Testis (tissue), 3 donors: ENCODE results near the gene ITGB8. TPM values are rescaled to one million over a fixed set of nuclear protein-coding genes. Genes with fewer than 3 reads are reported as not detected.
"Not testable (repeated sequence)": the region's sequence is repeated elsewhere in the genome, so short reads cannot be mapped to it uniquely, and the experiment has no call there.

Experiments
- DNase-seq: peaks from one replicate; pipeline ENCODE4 v3.0.0-alpha.2; 2019
- H3K27ac ChIP-seq, 2 donors: fragments of 200-600 bp; sonication (generic); one replicate each; pipeline ENCODE4 v1.5.1; 2019
- H3K27me3 ChIP-seq: fragments of 200-600 bp; sonication (generic); one replicate; pipeline ENCODE4 v1.5.1; 2019
- H3K36me3 ChIP-seq: fragments of 200-600 bp; sonication (generic); one replicate; pipeline ENCODE4 v1.5.1; 2017; ENCODE audit warnings: low read depth; ENCODE audit errors: missing control alignments
- H3K4me1 ChIP-seq: fragments of 200-600 bp; sonication (generic); one replicate; pipeline ENCODE4 v1.5.1; 2019
- H3K4me3 ChIP-seq, 2 donors: fragments of 200-600 bp; sonication (generic); one replicate each; pipeline ENCODE4 v1.5.1; 2017 to 2019
- H3K9me3 ChIP-seq: fragments of 200-600 bp; sonication (generic); one replicate; pipeline ENCODE4 v1.5.1; 2017
- POLR2A ChIP-seq: fragments of 450-650 bp; IDR thresholded peaks from one replicate; pipeline ENCODE4 v1.6.1; 2017; ENCODE audit warnings: antibody characterized with exemption, mild to moderate bottlenecking, moderate library complexity
- WGBS, 2 donors: methylation state at CpG; one replicate each; pipeline ENCODE4 v1.1.5; 2018; 5-methylcytosine and 5-hydroxymethylcytosine counted together
- intact Hi-C: fragments of 100-400 bp; cut with DNase I; formaldehyde crosslinking; loops from one replicate; pipeline ENCODE4 v1.15.1; 2023; ENCODE audit warnings: low total_unique reads
- polyA plus RNA-seq: library from polyadenylated mRNA; stranded (reverse); fragments of 350-450 nt; fragmentation: Illumina TruSeq; extraction: RNeasy Lipid Tissue Mini Kit (QIAGEN cat#74804); gene quantifications from one replicate; pipeline ENCODE4 v1.2.3, GENCODE V29; 2014; ENCODE audit warnings: low read depth, low replicate concordance; ENCODE audit not compliant: insufficient read depth
- total RNA-seq, 2 donors: library from RNA; depleted of rRNA; stranded (reverse); fragments of >200 nt; gene quantifications; one replicate each; pipeline ENCODE4 v1.2.3, GENCODE V29; 2016
- TF ChIP-seq, protein P1 (sequence below), 3 experiments: fragments of 450-650 bp in 2 of 3; fragments of 200-600 bp in 1 of 3; sonication (generic) in 1 of 3; IDR thresholded peaks; one replicate each; pipeline ENCODE4 v1.5.1; 2016 to 2019; ENCODE audit warnings: antibody characterized with exemption in 3 of 3, mild to moderate bottlenecking in 2 of 3, moderate library complexity in 1 of 3

The ITGB8 gene
- total and polyA plus RNA-seq, 3 donors from 2014 or later = 9.5 to 111 (median 104) TPM

DNA sequence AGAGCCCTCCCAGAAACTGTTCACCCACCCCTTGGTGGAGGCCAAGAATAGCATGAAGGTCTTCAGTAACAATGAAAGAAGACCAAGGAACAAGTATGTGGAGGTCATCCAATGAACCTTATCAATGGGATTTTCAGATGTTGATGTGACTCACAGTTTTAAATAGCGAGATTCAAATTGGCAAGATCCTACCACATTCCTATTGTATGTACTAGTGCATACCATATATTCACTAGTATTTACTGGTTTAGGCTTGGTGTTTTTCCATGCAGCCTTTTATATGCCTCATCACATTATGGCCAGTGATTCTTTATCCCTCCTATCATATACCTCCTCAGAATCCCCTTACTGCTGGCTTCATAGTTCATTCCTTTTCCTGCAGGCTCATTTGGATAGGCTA, 54.4 kb downstream of the ITGB8 start:
- no peak overlapping the region for H3K27ac ChIP-seq
- no peaks in the 10 kb centered on the region for H3K27me3 ChIP-seq
- intact Hi-C loops = no loop called here
- no peak for DNase-seq
- no peaks in the 10 kb centered on the region for H3K4me1 ChIP-seq
- no peaks in the 10 kb centered on the region for H3K36me3 ChIP-seq
- TF ChIP-seq, protein P1, sequence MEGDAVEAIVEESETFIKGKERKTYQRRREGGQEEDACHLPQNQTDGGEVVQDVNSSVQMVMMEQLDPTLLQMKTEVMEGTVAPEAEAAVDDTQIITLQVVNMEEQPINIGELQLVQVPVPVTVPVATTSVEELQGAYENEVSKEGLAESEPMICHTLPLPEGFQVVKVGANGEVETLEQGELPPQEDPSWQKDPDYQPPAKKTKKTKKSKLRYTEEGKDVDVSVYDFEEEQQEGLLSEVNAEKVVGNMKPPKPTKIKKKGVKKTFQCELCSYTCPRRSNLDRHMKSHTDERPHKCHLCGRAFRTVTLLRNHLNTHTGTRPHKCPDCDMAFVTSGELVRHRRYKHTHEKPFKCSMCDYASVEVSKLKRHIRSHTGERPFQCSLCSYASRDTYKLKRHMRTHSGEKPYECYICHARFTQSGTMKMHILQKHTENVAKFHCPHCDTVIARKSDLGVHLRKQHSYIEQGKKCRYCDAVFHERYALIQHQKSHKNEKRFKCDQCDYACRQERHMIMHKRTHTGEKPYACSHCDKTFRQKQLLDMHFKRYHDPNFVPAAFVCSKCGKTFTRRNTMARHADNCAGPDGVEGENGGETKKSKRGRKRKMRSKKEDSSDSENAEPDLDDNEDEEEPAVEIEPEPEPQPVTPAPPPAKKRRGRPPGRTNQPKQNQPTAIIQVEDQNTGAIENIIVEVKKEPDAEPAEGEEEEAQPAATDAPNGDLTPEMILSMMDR (IDR thresholded peaks at IDR 0.05) = no peak
- no peak for TF ChIP-seq POLR2A
- WGBS, 2 donors = 43 to 49% methylated on average over 1 of the region's 1 CpG
- H3K4me3 ChIP-seq = no peak overlapping the region
- H3K9me3 ChIP-seq = no peaks in the 10 kb centered on the region

DNA sequence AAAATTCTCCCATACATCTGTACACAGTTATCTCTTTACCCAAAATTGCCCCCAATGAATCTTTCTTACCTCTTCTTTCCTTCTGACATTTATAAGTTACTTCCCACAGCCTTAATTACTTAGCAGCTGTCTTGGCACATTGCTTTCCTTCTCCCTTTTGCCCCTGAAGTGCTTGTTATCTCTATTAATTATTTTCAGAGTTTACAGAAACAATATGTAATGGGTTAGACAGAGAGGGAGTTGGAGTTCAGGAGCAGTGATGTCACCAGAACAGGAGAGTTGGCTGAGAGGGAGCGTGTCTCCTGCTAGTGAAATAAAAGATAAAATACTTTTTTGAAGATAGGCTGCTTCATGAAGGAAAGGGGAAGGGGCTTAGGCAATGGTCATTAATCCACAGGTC, 57.4 kb downstream of the ITGB8 start:
- Histone ChIP-seq H3K27ac (no peak overlapping the region), H3K36me3 (no peaks in the 10 kb centered on the region), H3K9me3 (no peaks in the 10 kb centered on the region), H3K4me3 (no peak overlapping the region), H3K4me1 (no peaks in the 10 kb centered on the region), H3K27me3 (no peaks in the 10 kb centered on the region)
- intact Hi-C loops = no loop called here
- TF ChIP-seq POLR2A = no peak
- TF ChIP-seq, protein P1 (IDR thresholded peaks at IDR 0.05) = no peak
- DNase-seq = no peak
- WGBS, 2 donors = 44 to 50% methylated on average over 1 of the region's 1 CpG

DNA sequence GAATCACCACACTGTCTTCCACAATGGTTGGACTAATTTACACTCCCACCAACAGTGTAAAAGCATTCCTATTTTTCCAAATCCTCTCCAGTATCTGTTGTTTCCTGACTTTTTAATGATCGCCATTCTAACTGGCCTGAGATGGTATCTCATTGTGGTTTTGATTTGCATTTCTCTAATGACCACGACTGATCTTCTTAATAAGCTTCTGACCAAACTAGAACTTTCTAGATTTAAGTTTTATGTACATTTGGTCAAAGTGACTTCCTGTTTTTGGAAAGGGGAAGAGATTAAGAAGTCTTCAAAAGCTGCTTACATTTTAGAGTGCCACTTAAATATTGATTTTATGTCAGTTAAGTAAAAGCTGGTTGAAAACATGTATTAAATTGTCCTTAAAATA, 58.5 kb downstream of the ITGB8 start:
- DNase-seq, H3K36me3 ChIP-seq, H3K9me3 ChIP-seq, H3K4me1 ChIP-seq, H3K27me3 ChIP-seq, H3K27ac ChIP-seq, intact Hi-C loops, H3K4me3 ChIP-seq: not testable (repeated sequence)
- 72 to 92% methylated on average over 2 of the region's 2 CpGs for WGBS, 2 donors

DNA sequence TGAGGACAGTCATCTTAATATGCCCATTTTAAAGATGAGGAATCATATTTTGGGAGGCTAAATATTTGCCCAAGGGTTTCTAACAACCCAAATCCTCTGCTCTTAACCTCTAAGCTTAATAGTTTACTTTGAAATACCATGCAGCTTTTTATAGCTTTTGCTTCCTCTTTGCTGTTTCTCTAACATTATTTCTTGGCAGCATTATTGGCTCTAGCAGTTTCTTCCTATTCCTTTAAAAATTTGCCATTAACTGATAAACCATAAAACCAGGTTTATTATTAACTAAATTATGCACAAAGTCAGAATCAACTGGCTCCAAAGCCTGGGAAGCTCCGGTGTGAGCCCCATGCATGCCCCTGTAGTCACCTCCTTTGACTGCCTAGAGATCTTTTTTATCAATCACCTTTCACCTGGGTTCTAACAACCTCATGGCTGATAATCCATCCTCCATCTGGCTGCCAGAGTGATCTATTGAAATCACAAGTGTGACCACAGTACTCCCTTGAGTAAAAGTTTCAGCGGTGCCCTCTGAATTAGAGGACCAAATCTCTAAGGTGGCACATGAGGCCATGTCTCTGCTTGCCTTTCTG, 62.4 kb downstream of the ITGB8 start:
- H3K9me3 ChIP-seq = no peaks in the 10 kb centered on the region
- no peak for TF ChIP-seq POLR2A
- TF ChIP-seq, protein P1 (IDR thresholded peaks at IDR 0.05) = no peak
- WGBS, 2 donors = 64 to 73% methylated on average over 2 of the region's 2 CpGs

DNA sequence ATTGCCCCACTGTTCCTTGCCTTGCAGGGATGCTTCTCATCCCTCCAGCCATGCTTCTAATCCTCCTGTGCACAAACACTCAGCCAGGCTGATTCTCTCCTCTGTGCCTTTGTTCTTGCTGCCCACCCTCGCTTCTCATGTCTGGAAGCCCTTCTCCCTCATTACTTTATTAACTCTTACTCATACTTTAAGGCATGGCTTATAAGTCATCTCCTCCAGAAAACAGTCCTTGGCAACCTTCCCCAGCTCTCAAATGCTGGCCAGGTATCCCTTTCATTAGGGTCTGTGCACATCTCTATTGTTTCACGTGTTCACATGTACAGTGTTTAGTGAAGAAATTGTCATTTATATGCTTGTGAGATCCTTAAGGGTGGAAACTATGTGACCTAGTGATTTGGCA, 62.9 kb downstream of the ITGB8 start:
- DNase-seq = no peak
- H3K36me3 ChIP-seq = no peaks in the 10 kb centered on the region
- H3K27me3 ChIP-seq = no peaks in the 10 kb centered on the region
- intact Hi-C loops = no loop called here
- TF ChIP-seq POLR2A = no peak
- TF ChIP-seq, protein P1 (IDR thresholded peaks at IDR 0.05) = no peak
- H3K4me1 ChIP-seq = no peaks in the 10 kb centered on the region
- no peaks in the 10 kb centered on the region for H3K9me3 ChIP-seq
- H3K4me3 ChIP-seq = no peak overlapping the region
- 93 to 96% methylated on average over 2 of the region's 2 CpGs for WGBS, 2 donors
- H3K27ac ChIP-seq = no peak overlapping the region

More for the DNA sequence above, 62.4 kb downstream of the ITGB8 start:
- DNase-seq = no peak
- Histone ChIP-seq H3K27me3 (no peaks in the 10 kb centered on the region), H3K27ac (no peak overlapping the region), H3K36me3 (no peaks in the 10 kb centered on the region), H3K4me3 (no peak overlapping the region), H3K4me1 (no peaks in the 10 kb centered on the region)
- intact Hi-C loops = no loop called here
